Mesothelial cell of epicardium (in vitro differentiated cells): ENCODE data around the gene VAC14. TPM values are rescaled to one million over a fixed set of nuclear protein-coding genes. Genes with fewer than 3 reads are reported as not detected.
A peak's percentile ranks its signal among the peaks of the same experiment; 100 is the strongest.

Experiments
- DNase-seq, 2 experiments: peaks; one replicate each; pipeline ENCODE4 v3.0.0; 2021; ENCODE audit warnings: low spot score in 2 of 2; ENCODE audit not compliant: unreplicated experiment in 2 of 2
- H3K27ac Mint-ChIP-seq: 2 replicates; pipeline ENCODE4 v1.8.0; 2021; ENCODE audit warnings: mixed read lengths
- H3K27me3 Mint-ChIP-seq: 2 replicates; pipeline ENCODE4 v1.8.0; 2021; ENCODE audit warnings: low read depth, mixed read lengths
- H3K36me3 Mint-ChIP-seq: 2 replicates; pipeline ENCODE4 v1.8.0; 2021; ENCODE audit warnings: mixed read lengths
- H3K4me1 Mint-ChIP-seq: 2 replicates; pipeline ENCODE4 v1.8.0; 2021; ENCODE audit warnings: mixed read lengths
- H3K4me3 Mint-ChIP-seq: 2 replicates; pipeline ENCODE4 v1.8.0; 2021; ENCODE audit warnings: mild to moderate bottlenecking, moderate library complexity, mixed read lengths
- H3K9me3 Mint-ChIP-seq: 2 replicates; pipeline ENCODE4 v1.8.0; 2021; ENCODE audit warnings: mixed read lengths
- total RNA-seq: library from RNA; stranded (reverse); gene quantifications from 3 replicates; pipeline ENCODE4 v1.2.1, GENCODE V29; 2021
- TF ChIP-seq, protein P1 (sequence below): fragments of 200-600 bp; sonication (generic); IDR thresholded peaks from one replicate; pipeline ENCODE4 v1.5.0; 2021; ENCODE audit warnings: antibody characterized with exemption; ENCODE audit not compliant: unreplicated experiment

Gene VAC14
- total RNA-seq, 1 donor from 2014 or later, result 39.1 TPM

DNA sequence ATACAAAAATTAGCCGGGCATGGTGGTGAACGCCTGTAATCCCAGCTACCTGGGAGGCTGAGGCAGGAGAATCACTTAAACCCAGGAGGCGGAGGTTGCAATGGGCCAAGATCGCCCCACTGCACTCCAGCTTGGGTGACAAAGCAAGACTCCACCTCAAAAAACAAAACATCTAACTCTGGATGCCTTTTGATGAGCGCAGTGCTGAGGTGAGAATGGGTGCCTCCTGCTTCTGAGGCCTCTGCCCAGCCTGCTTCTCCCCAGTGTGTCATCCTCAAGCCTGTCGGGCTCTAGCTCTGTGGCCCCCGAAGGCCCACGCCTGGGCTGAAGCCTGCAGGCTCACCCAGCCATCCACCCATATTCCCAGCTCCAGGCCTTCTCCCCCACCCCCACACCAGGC lies 104.6 kb downstream of the VAC14 start:
- H3K4me3 Mint-ChIP-seq, result no peak overlapping the region
- no peak for DNase-seq
- TF ChIP-seq, protein P1, sequence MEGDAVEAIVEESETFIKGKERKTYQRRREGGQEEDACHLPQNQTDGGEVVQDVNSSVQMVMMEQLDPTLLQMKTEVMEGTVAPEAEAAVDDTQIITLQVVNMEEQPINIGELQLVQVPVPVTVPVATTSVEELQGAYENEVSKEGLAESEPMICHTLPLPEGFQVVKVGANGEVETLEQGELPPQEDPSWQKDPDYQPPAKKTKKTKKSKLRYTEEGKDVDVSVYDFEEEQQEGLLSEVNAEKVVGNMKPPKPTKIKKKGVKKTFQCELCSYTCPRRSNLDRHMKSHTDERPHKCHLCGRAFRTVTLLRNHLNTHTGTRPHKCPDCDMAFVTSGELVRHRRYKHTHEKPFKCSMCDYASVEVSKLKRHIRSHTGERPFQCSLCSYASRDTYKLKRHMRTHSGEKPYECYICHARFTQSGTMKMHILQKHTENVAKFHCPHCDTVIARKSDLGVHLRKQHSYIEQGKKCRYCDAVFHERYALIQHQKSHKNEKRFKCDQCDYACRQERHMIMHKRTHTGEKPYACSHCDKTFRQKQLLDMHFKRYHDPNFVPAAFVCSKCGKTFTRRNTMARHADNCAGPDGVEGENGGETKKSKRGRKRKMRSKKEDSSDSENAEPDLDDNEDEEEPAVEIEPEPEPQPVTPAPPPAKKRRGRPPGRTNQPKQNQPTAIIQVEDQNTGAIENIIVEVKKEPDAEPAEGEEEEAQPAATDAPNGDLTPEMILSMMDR, result no peak
- H3K36me3 Mint-ChIP-seq, result peaks cover 2% of the 10 kb centered on the region
- H3K27me3 Mint-ChIP-seq, result no peaks in the 10 kb centered on the region
- peaks cover 46% of the 10 kb centered on the region for H3K4me1 Mint-ChIP-seq
- H3K9me3 Mint-ChIP-seq, result no peaks in the 10 kb centered on the region
- H3K27ac Mint-ChIP-seq, result peak overlapping the region; percentile 89

DNA sequence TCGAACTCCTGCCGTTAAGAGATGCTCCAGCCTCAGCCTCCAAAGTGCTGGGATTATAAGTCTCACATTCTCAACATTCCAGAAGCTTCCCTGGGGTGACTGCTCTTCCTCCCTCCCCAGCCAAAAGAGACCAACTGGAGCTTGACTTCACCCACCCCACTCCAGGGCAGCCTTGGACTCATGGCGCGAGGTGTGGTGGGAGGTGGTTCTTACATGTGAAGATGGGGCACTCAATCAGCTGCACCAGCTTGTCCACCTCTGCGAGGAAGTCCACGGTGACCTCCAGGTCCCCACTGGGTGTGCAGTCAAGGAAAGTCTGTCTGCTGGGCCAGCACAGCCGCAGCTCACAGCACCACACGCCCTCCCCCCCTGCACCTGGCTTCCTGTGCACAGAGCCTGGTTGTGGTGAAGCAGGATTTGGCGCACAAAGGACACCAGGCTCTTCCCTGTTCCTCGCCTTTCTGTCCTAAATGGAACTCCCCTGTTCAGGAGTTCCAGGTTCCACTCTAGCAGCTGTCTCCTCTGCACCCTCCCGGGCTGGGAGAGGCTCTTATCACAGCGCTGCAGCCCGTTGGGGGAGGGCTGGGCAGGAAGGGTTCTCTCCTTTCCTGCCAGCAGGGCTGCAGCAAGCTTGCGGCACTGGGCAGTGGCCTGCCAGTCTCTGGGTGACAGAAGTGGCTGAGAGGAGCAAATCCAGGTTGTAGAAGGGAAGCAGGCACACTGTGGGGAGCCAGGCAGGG lies 105.5 kb downstream of the VAC14 start:
- H3K4me3 Mint-ChIP-seq, result no peak overlapping the region
- H3K27me3 Mint-ChIP-seq, result no peaks in the 10 kb centered on the region
- peaks cover 43% of the 10 kb centered on the region for H3K4me1 Mint-ChIP-seq
- H3K9me3 Mint-ChIP-seq, result no peaks in the 10 kb centered on the region
- H3K36me3 Mint-ChIP-seq, result peaks cover 2% of the 10 kb centered on the region
- H3K27ac Mint-ChIP-seq, result peak overlapping the region; percentile 52
- no peak for DNase-seq
- TF ChIP-seq, protein P1, result no peak

- no peak for DNase-seq
- peaks cover 40% of the 10 kb centered on the region for H3K4me1 Mint-ChIP-seq
- H3K9me3 Mint-ChIP-seq, result no peaks in the 10 kb centered on the region
- H3K36me3 Mint-ChIP-seq, result peaks cover 2% of the 10 kb centered on the region
- no peak overlapping the region for H3K4me3 Mint-ChIP-seq
- no peaks in the 10 kb centered on the region for H3K27me3 Mint-ChIP-seq
- H3K27ac Mint-ChIP-seq, result no peak overlapping the region
- TF ChIP-seq, protein P1, result no peak
Observed at GRCh38 chr16:70694868-70695218, 106.1 kb downstream of the VAC14 start.

DNA sequence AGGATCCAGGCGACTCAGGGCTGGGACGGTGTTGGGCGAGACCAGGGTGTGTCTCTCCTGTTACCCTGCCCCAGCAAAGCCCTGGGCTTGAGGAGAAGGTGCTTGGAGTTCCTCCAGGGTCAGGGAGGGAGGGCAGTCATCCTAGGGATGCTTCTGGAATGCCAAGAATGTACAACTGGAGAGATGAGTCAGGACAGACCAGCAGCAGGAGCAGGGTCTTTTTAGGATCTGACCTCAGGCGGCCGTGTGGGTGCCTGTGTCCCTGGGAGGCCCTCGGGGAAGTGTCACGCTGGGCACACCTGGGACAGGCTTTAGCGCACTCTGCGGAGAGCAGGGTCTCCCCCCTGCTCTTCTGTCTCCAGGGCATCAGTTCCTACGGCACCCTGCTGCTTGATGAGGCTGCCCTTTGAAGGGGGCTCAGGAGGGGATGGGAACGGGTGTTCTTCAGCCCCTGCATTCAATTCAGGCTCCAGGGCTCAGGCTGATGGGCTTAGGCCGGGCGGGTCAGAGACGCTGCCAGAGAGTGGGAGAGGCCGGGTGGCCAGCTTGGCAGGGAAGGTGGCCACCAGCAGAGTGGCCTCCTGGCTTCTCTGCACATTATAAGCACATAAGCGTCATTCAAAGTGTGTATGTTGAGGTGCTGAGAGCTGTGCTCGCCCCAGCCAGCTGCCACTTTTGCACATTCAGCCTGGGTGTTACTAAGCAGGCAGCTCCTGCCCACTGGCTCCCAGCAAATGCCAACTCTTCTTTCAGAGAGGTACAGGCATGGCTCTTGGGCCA lies 106.7 kb downstream of the VAC14 start:
- Mint-ChIP-seq H3K27me3 (no peaks in the 10 kb centered on the region), H3K9me3 (no peaks in the 10 kb centered on the region), H3K4me3 (no peak overlapping the region), H3K4me1 (peaks cover 39% of the 10 kb centered on the region), H3K27ac (peak overlapping the region; percentile 59), H3K36me3 (peaks cover 2% of the 10 kb centered on the region)
- no peak for DNase-seq
- TF ChIP-seq, protein P1, result no peak

DNA sequence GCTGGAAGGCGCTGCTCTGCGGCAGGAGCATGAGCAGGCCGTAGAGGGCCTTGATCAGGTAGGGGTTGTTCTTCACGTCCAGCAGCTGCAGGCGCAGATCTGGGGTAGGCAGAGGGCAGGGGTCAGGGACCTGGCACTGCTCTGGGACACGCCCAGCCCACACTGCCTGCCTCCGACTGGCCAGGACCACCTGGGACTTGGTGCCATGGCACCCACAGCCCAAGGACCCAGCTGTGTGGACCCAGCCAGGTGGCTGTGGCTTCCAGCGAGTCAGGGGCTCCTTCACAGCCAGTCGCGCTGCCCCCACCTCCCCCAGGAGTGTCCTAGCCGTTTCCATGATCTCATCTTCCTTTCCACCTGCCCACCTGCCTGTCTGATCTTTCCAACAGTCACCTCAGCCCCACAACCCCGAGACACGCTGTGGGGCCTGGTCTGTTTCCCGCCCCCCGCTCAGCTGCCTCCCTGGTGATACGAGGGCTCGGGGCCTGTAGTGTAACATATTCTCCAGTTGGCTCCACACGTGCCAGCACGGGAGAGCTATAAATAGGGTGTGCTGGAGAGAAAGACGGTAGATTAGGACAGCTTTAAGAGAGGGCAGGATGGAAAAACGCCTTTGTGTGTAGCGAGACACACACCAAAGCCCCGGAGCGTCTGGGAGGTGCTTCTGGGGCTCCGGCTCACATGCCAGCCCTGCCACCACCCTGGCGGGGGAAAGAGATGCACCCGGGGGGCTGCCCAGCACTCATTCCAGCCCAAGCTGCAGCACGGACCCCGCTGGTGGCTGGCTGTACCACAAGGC lies 107.9 kb downstream of the VAC14 start:
- Mint-ChIP-seq H3K9me3 (no peaks in the 10 kb centered on the region), H3K27me3 (no peaks in the 10 kb centered on the region), H3K27ac (peak overlapping the region; percentile 70), H3K4me3 (no peak overlapping the region), H3K36me3 (peaks cover 2% of the 10 kb centered on the region), H3K4me1 (peaks cover 48% of the 10 kb centered on the region)
- DNase-seq, result no peak
- TF ChIP-seq, protein P1, result no peak
